CD4-positive, alpha-beta T cell (primary cell): ENCODE data around the gene CPM. TPM values are rescaled to one million over a fixed set of nuclear protein-coding genes. Genes with fewer than 3 reads are reported as not detected.

Experiments
- ATAC-seq: fragments of 200-7000 bp; cut with Tn5 transposase; one replicate; pipeline ENCODE4 v1.10.0; 2022; ENCODE audit warnings: mild to moderate bottlenecking; ENCODE audit not compliant: poor library complexity
- CTCF ChIA-PET: fragments of 350-600 bp; sonication (Branson Sonifier 250); formaldehyde crosslinking; loops from one replicate; lab custom pipeline; 2021; ENCODE audit warnings: antibody characterized with exemption, inconsistent platforms; lab: Charles Lee
- POLR2A ChIA-PET: fragments of 350-600 bp; sonication (Branson Sonifier 250); formaldehyde crosslinking; loops from one replicate; lab custom pipeline; 2021; ENCODE audit warnings: antibody characterized with exemption, inconsistent platforms; lab: Charles Lee
- DNase-seq, 14 experiments: peaks; one replicate each; pipeline ENCODE4 v3.0.0-alpha.2; 2013 to 2020; ENCODE audit warnings: mixed read lengths in 2 of 14
- H3K27ac ChIP-seq, 2 donors: one replicate each; pipeline versions ENCODE4 v1.5.1 to v1.7.0; 2013; ENCODE audit warnings: low read length in 2 of 2, low read depth in 1 of 2, mild to moderate bottlenecking in 1 of 2
- H3K27me3 ChIP-seq, 2 experiments: 1 replicate in 1 of 2; 2 replicates in 1 of 2; pipeline versions ENCODE4 v1.6.1 to v1.7.0; 2013; ENCODE audit warnings: low read length in 2 of 2, control low read depth in 1 of 2, mild to moderate bottlenecking in 1 of 2, moderate library complexity in 1 of 2; ENCODE audit not compliant: insufficient read depth in 2 of 2, control insufficient read depth in 1 of 2
- H3K36me3 ChIP-seq: one replicate; pipeline ENCODE4 v1.6.1; 2013; ENCODE audit warnings: low read length, control low read depth; ENCODE audit not compliant: insufficient read depth
- H3K4me1 ChIP-seq: one replicate; pipeline ENCODE4 v1.6.1; 2013; ENCODE audit warnings: low read length, control low read depth; ENCODE audit not compliant: insufficient read depth
- H3K4me3 ChIP-seq: one replicate; pipeline ENCODE4 v1.5.1; 2013; ENCODE audit warnings: mild to moderate bottlenecking, low read length, moderate library complexity
- H3K9me3 ChIP-seq, 2 experiments: 1 replicate in 1 of 2; 2 replicates in 1 of 2; pipeline versions ENCODE4 v1.6.1 to v1.7.0; 2013; ENCODE audit warnings: low read length in 2 of 2, mild to moderate bottlenecking in 2 of 2, control low read depth in 1 of 2, moderate library complexity in 1 of 2; ENCODE audit not compliant: control insufficient read depth in 1 of 2, insufficient read depth in 1 of 2
- H3K27ac Mint-ChIP-seq: one replicate; pipeline ENCODE4 v1.8.0; 2020; ENCODE audit warnings: mixed read lengths
- H3K27me3 Mint-ChIP-seq: one replicate; pipeline ENCODE4 v1.8.0; 2021; ENCODE audit warnings: mixed read lengths
- H3K36me3 Mint-ChIP-seq: one replicate; pipeline ENCODE4 v1.8.0; 2021; ENCODE audit warnings: low read depth, mixed read lengths
- H3K4me1 Mint-ChIP-seq: one replicate; pipeline ENCODE4 v1.8.0; 2021; ENCODE audit warnings: low read depth, mixed read lengths
- H3K4me3 Mint-ChIP-seq: one replicate; pipeline ENCODE4 v1.8.0; 2020; ENCODE audit warnings: mild to moderate bottlenecking, mixed read lengths
- H3K9me3 Mint-ChIP-seq: one replicate; pipeline ENCODE4 v1.8.0; 2020; ENCODE audit warnings: mixed read lengths
- CTCF ChIP-seq: fragments of 200-600 bp; IDR thresholded peaks from one replicate; pipeline ENCODE4 v1.8.0; 2022; ENCODE audit warnings: antibody characterized with exemption, mild to moderate bottlenecking
- intact Hi-C, 2 experiments: fragments of 100-400 bp; cut with DNase I in 1 of 2; cut with micrococcal nuclease in 1 of 2; formaldehyde crosslinking; loops; one replicate each; pipeline versions ENCODE4 v1.15.1 to v1.9.0; 2023 to 2025; cut with DNase I, micrococcal nuclease
- total RNA-seq, 174 experiments: library from RNA in 2 of 174; stranded (reverse) in 2 of 174; gene quantifications; one replicate each; pipeline ENCODE4 v1.2.3 and lab custom pipeline; 2021 to 2026

The CPM gene
- total RNA-seq, 2 experiments from 2014 or later, result 1.9 to 2.2 TPM

GRCh38 chr12:68896881-68897540 lies 36.0 kb downstream of the CPM start:
- ChIA-PET POLR2A (no interaction called here), CTCF (interaction anchor here (1.0 kb wide), 1 partner anchor 14 kb away, joined by 3 read pairs; no protein-coding TSS in a partner anchor)
- DNase-seq (no peak), ATAC-seq (no peak)
- no peaks in the 10 kb centered on the region for H3K9me3 Mint-ChIP-seq
- H3K27ac ChIP-seq, result no peak overlapping the region
- no peak overlapping the region for H3K4me3 ChIP-seq
- peaks cover 4% of the 10 kb centered on the region for H3K4me1 Mint-ChIP-seq
- H3K36me3 ChIP-seq, result no peaks in the 10 kb centered on the region
- intact Hi-C loops, result no loop called here
- H3K4me3 Mint-ChIP-seq, result no peak overlapping the region
- H3K27ac Mint-ChIP-seq, result no peak overlapping the region
- H3K4me1 ChIP-seq, result peaks cover 4% of the 10 kb centered on the region
- H3K27me3 Mint-ChIP-seq, result no peaks in the 10 kb centered on the region
- no peaks in the 10 kb centered on the region for H3K9me3 ChIP-seq
- no peaks in the 10 kb centered on the region for H3K27me3 ChIP-seq
- no peaks in the 10 kb centered on the region for H3K36me3 Mint-ChIP-seq
- TF ChIP-seq CTCF, result no peak

GRCh38 chr12:68894276-68894855 lies 38.6 kb downstream of the CPM start:
- Histone ChIP-seq H3K9me3 (no peaks in the 10 kb centered on the region), H3K27ac (no peak overlapping the region), H3K36me3 (no peaks in the 10 kb centered on the region), H3K4me3 (no peak overlapping the region), H3K4me1 (peaks cover 10% of the 10 kb centered on the region), H3K27me3 (no peaks in the 10 kb centered on the region)
- intact Hi-C loops, result no loop called here
- no peaks in the 10 kb centered on the region for H3K27me3 Mint-ChIP-seq
- no peak overlapping the region for H3K27ac Mint-ChIP-seq
- CTCF ChIA-PET, result no interaction called here
- DNase-seq (no peak), ATAC-seq (no peak)
- no peaks in the 10 kb centered on the region for H3K36me3 Mint-ChIP-seq
- no peak for TF ChIP-seq CTCF
- POLR2A ChIA-PET, result no interaction called here
- H3K9me3 Mint-ChIP-seq, result no peaks in the 10 kb centered on the region
- peaks cover 16% of the 10 kb centered on the region for H3K4me1 Mint-ChIP-seq
- no peak overlapping the region for H3K4me3 Mint-ChIP-seq

- H3K27ac Mint-ChIP-seq, result no peak overlapping the region
- no peaks in the 10 kb centered on the region for H3K27me3 ChIP-seq
Measured at GRCh38 chr12:68893741-68894140, 39.2 kb downstream of the CPM start.

More at GRCh38 chr12:68893741-68894140, 39.2 kb downstream of the CPM start:
- H3K36me3 Mint-ChIP-seq, result no peaks in the 10 kb centered on the region
- no peak for DNase-seq
- no peaks in the 10 kb centered on the region for H3K36me3 ChIP-seq
- intact Hi-C loops, result no loop called here
- H3K27ac ChIP-seq, result no peak overlapping the region
- H3K27me3 Mint-ChIP-seq, result no peaks in the 10 kb centered on the region
- H3K9me3 Mint-ChIP-seq, result no peaks in the 10 kb centered on the region
- ChIA-PET POLR2A (no interaction called here), CTCF (no interaction called here)
- TF ChIP-seq CTCF, result no peak
- H3K4me1 Mint-ChIP-seq, result peaks cover 16% of the 10 kb centered on the region
- H3K4me3 Mint-ChIP-seq, result no peak overlapping the region
- no peak overlapping the region for H3K4me3 ChIP-seq
- no peak for ATAC-seq
- peaks cover 10% of the 10 kb centered on the region for H3K4me1 ChIP-seq
- H3K9me3 ChIP-seq, result no peaks in the 10 kb centered on the region
